GM19324 (cell line): Measurements from ENCODE around the gene CNGA2.

Experiments used
- ATAC-seq: cut with Tn5 transposase; IDR thresholded peaks from one replicate; pipeline ENCODE4 v1.9.1; 2021; ENCODE audit warnings: mild to moderate bottlenecking, moderate library complexity; ENCODE audit not compliant: unreplicated experiment, low FRiP score

CNGA2 gene

DNA sequence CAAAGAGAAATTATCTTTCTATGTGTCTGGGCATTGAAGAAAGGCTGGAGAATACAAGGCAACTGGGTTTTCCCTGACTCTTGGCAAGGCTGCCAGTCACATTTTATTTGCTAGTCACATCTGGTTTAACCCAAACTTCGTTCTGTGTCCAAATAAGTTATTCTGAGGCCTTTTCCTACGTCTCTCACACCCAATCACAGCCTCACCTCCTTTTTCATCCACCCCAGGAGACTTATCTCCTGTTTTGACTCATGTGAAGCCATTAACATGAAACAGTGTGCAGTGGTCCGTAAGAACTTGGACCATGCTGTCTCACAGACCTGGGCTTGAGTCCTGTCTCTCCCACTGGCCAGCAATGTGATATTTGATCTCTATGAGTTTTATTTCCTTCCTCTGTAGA is 59.3 kb downstream of the CNGA2 start:
- ATAC-seq = no peak
